ENCODE data around the gene MSMB. TPM values are rescaled to one million over a fixed set of nuclear protein-coding genes. Genes with fewer than 3 reads are reported as not detected.

MSMB gene
- total RNA-seq, 4 donors from 2014 or later = not detected

DNA sequence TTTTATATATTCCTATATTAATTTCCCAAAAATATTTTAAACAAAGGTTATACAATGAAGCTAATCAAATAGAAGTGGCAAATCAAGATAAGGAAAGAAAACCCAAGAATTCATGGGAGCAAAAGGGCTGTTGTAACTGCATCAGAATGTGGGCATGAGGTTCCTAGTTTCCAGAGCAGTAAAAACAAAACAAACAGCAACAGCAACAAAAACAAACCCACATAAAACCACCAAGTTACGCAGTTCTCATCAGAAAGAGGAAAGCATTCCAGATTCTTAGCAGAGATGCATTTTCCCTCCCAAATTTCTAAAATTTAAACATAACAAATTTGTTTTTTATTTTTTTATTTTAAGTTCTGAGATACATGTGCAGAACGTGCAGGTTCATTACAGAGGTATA is 34.8 kb upstream of the MSMB start:
- intact Hi-C loops (cut with DNase I) = no loop called here

GRCh38 chr10:46079831-46080585 is 33.9 kb upstream of the MSMB start:
- no peak overlapping the region for H3K4me3 ChIP-seq (replicated peaks in 1 of 3)
- WGBS, 2 donors = 70 to 78% methylated on average over 4 of the region's 4 CpGs
- intact Hi-C loops (cut with DNase I) = no loop called here
- H3K9me3 ChIP-seq = no peaks in the 10 kb centered on the region
- no peaks in the 10 kb centered on the region for H3K36me3 ChIP-seq
- no peak for DNase-seq
- H3K4me1 ChIP-seq = no peaks in the 10 kb centered on the region
- no peak overlapping the region for H3K27ac ChIP-seq
- no peak for TF ChIP-seq POLR2A (IDR thresholded peaks at IDR 0.05)
- TF ChIP-seq, protein P1, sequence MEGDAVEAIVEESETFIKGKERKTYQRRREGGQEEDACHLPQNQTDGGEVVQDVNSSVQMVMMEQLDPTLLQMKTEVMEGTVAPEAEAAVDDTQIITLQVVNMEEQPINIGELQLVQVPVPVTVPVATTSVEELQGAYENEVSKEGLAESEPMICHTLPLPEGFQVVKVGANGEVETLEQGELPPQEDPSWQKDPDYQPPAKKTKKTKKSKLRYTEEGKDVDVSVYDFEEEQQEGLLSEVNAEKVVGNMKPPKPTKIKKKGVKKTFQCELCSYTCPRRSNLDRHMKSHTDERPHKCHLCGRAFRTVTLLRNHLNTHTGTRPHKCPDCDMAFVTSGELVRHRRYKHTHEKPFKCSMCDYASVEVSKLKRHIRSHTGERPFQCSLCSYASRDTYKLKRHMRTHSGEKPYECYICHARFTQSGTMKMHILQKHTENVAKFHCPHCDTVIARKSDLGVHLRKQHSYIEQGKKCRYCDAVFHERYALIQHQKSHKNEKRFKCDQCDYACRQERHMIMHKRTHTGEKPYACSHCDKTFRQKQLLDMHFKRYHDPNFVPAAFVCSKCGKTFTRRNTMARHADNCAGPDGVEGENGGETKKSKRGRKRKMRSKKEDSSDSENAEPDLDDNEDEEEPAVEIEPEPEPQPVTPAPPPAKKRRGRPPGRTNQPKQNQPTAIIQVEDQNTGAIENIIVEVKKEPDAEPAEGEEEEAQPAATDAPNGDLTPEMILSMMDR (IDR thresholded peaks at IDR 0.05) = no peak
- no peaks in the 10 kb centered on the region for H3K27me3 ChIP-seq

More for the DNA sequence above, 34.8 kb upstream of the MSMB start:
- H3K27me3 ChIP-seq = no peaks in the 10 kb centered on the region
- no peaks in the 10 kb centered on the region for H3K4me1 ChIP-seq
- no peaks in the 10 kb centered on the region for H3K36me3 ChIP-seq
- TF ChIP-seq, protein P1 (IDR thresholded peaks at IDR 0.05) = no peak
- TF ChIP-seq POLR2A (IDR thresholded peaks at IDR 0.05) = no peak
- H3K27ac ChIP-seq = no peak overlapping the region
- no peak for DNase-seq
- WGBS, 2 donors = 69 to 73% methylated on average over 2 of the region's 2 CpGs
- H3K9me3 ChIP-seq = no peaks in the 10 kb centered on the region
- no peak overlapping the region for H3K4me3 ChIP-seq (replicated peaks in 1 of 3)

DNA sequence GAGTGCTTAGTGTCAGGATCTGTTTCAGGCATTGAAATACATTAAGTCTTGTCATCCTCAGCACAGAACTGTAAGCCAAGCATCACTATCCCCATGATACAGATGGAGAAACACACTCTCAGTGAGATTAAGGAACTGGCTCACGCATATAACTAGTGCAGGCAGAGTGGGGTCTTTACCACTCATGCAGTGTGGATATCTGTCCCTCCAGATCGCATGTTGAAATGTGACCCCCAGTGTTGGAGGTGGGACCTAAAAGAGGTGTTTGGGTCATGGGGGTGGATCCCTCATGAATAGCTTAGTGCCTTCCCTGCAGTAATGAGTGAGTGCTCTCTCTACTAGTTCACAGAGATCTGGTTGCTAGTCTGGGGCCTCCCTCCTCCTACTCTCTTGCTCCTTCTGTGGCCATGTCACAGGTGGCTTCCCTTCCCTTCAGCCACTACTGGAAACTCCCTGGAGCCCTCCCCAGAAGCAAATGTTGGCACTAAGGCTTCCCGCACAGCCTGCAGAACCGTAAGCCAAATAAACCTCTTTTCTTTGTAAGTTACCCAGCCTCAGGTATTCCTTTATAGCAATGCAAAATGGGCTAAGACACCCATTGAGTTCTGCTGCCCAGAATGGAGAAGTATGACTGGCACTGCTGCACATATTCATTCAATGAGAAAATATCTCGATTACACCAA is 31.8 kb upstream of the MSMB start:
- WGBS, 2 donors = 78 to 81% methylated on average over 5 of the region's 5 CpGs
- DNase-seq = no peak
- Histone ChIP-seq H3K27ac (no peak overlapping the region), H3K36me3 (no peaks in the 10 kb centered on the region), H3K4me1 (no peaks in the 10 kb centered on the region), H3K27me3 (no peaks in the 10 kb centered on the region), H3K9me3 (no peaks in the 10 kb centered on the region), H3K4me3 (replicated peaks in 1 of 3) (no peak overlapping the region)
- TF ChIP-seq POLR2A (IDR thresholded peaks at IDR 0.05) = no peak
- TF ChIP-seq, protein P1 (IDR thresholded peaks at IDR 0.05) = no peak
- intact Hi-C loops (cut with DNase I) = no loop called here

DNA sequence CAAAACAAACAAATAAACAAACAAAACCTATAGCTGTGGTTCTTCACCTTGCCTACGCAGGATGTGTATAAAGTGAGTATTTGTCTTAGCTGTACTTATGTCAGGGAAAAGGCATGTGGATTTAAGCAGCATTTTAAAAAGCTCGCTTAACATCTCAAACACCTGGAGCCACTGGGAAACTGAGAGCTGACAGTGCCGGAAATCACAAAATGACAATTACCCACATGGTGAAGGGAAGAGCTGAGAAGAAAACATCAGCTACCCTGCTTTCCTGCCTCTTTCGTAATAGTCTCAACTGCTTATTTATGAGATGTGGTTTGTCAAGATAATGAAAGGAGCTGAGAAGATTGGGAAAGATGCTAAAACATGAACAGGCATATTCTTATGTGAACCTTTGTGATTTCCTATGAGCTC is 31.1 kb upstream of the MSMB start:
- TF ChIP-seq POLR2A (IDR thresholded peaks at IDR 0.05) = no peak
- TF ChIP-seq, protein P1 (IDR thresholded peaks at IDR 0.05) = no peak
- 77% methylated on average over 4 of the region's 4 CpGs for WGBS, 2 donors

DNA sequence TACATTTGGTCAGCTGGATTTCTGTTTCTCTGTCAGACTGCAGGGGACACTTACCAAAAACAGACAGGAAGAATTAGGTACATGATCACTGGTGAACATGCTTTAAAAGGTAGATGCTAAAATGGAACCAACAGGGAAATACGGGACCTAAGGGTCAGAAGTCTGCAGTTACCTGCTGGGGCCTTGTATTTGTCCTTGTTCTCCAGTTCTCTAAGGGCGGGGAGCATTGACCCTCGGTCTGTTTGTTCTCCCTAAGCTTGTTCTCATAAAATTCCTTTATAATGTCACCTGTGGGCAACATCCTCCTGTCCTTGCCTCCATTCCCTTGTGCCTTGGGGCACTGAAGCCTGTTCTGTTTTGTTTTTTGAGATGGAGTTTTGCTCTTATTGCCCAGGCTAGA is 29.8 kb upstream of the MSMB start:
- intact Hi-C loops (cut with DNase I) = no loop called here
- Histone ChIP-seq H3K4me1 (no peaks in the 10 kb centered on the region), H3K27me3 (no peaks in the 10 kb centered on the region), H3K27ac (no peak overlapping the region), H3K4me3 (replicated peaks in 1 of 3) (no peak overlapping the region), H3K9me3 (no peaks in the 10 kb centered on the region), H3K36me3 (no peaks in the 10 kb centered on the region)
- 85 to 86% methylated on average over 3 of the region's 3 CpGs for WGBS, 2 donors
- no peak for DNase-seq
- TF ChIP-seq POLR2A (IDR thresholded peaks at IDR 0.05) = no peak
- TF ChIP-seq, protein P1 (IDR thresholded peaks at IDR 0.05) = no peak

More for the DNA sequence above, 31.1 kb upstream of the MSMB start:
- Histone ChIP-seq H3K4me1 (no peaks in the 10 kb centered on the region), H3K9me3 (no peaks in the 10 kb centered on the region), H3K4me3 (replicated peaks in 1 of 3) (no peak overlapping the region), H3K27me3 (no peaks in the 10 kb centered on the region), H3K36me3 (no peaks in the 10 kb centered on the region), H3K27ac (no peak overlapping the region)
- intact Hi-C loops (cut with DNase I) = no loop called here
- no peak for DNase-seq
